ENCODE results near the gene EIF4G3. TPM values are rescaled to one million over a fixed set of nuclear protein-coding genes. Genes with fewer than 3 reads are reported as not detected.

The EIF4G3 gene
- total RNA-seq, 1 donor from 2014 or later = 81.3 TPM

DNA sequence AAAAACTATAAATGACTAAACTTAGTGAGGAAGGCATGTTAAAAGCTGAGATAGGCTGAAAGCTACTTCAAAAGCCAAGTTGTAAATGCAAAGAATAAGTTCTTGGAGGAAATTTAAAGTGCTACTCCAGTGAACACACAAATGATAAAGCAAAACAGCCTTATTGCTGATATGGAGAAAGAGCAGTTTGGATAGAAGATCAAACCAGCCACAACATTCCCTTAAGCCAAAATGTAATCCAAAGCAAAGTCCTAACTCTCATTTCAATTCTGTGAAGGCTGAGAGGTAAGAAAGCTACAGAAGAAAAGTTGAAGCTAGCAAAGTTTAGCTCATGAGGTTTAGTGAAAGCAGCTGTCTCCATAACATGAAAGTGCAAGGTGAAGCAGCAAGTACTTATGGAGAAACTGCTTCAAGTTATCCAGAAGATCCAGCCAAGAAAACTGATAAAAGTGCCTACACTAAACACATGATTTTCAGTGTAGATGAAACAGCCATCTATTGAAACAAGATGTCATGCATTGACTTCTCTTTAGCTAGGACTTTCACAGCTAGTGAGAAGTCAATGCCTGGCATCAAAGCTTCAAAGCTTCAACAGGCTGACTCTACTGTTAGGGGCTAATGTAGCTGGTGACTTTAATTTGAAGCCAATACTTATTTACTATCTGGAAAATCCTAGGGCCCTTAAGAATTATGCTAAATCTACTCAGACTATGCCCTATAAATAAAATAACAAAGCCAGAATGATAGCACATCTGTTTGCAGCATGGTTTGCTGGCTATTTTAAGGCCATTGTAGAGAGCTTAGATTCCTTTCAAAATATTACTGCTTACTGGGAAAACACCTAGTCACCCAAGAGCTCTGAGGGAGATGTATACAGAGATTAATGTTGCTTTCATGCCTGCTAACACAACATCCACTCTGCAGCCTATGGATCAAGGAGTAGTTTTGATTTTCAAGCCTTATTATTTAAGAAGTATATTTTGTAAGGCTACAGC lies 188.6 kb downstream of the EIF4G3 start:
- Mint-ChIP-seq H3K27me3 (no peaks in the 10 kb centered on the region), H3K27ac (no peak overlapping the region), H3K36me3 (ENCODE audit: low read depth) (peaks cover 19% of the 10 kb centered on the region), H3K4me1 (peaks cover 14% of the 10 kb centered on the region), H3K9me3 (no peaks in the 10 kb centered on the region), H3K4me3 (no peak overlapping the region)
- CTCF ChIA-PET = interaction anchor here (0.8 to 2.9 kb wide), 2 partner anchors 207 to 208 kb away, joined by 7 to 15 read pairs; no protein-coding TSS in a partner anchor
- intact Hi-C loops (cut with micrococcal nuclease) = no loop called here
- ATAC-seq (ENCODE audit: low read depth) (no peak), DNase-seq (no peak)
- POLR2A ChIA-PET = no interaction called here
- TF ChIP-seq, protein P1, sequence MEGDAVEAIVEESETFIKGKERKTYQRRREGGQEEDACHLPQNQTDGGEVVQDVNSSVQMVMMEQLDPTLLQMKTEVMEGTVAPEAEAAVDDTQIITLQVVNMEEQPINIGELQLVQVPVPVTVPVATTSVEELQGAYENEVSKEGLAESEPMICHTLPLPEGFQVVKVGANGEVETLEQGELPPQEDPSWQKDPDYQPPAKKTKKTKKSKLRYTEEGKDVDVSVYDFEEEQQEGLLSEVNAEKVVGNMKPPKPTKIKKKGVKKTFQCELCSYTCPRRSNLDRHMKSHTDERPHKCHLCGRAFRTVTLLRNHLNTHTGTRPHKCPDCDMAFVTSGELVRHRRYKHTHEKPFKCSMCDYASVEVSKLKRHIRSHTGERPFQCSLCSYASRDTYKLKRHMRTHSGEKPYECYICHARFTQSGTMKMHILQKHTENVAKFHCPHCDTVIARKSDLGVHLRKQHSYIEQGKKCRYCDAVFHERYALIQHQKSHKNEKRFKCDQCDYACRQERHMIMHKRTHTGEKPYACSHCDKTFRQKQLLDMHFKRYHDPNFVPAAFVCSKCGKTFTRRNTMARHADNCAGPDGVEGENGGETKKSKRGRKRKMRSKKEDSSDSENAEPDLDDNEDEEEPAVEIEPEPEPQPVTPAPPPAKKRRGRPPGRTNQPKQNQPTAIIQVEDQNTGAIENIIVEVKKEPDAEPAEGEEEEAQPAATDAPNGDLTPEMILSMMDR (IDR thresholded peaks at IDR 0.05) = no peak

DNA sequence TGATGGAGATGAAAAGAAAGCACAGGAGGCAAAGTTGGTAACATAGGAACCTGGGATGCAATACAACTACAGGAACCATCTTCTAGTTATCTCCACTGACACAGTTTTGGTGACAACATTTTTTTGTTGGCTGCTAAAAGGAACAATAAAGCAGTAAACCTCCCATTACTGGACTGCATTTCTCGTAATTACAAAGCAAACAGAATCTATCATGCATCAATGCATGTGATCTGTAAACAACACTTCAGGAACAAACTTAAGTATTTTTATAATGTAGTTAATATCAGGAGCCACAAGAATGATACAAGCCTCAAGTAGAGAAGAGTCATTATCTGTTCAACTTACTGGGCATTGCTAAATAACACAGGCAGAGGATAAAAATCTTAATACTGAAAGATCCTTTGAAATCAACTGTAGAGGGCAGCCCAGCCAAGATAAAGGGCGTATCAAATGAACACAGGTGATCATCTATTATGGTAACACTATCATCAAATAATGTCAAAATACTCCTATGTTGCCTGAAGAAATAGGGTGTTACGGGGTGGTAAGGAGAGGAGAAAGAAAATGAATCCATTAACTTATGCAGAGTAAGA lies 193.3 kb downstream of the EIF4G3 start:
- ChIA-PET CTCF (interaction anchor here (1.1 to 3.7 kb wide), 2 partner anchors 212 kb away, joined by 4 to 44 read pairs; no protein-coding TSS in a partner anchor), POLR2A (no interaction called here)
- H3K27me3 Mint-ChIP-seq = no peaks in the 10 kb centered on the region
- no peaks in the 10 kb centered on the region for H3K9me3 Mint-ChIP-seq
- ATAC-seq (ENCODE audit: low read depth) (no peak), DNase-seq (no peak)
- TF ChIP-seq, protein P1 (IDR thresholded peaks at IDR 0.05) = no peak
- peaks cover 31% of the 10 kb centered on the region for H3K36me3 Mint-ChIP-seq (ENCODE audit: low read depth)
- H3K27ac Mint-ChIP-seq = no peak overlapping the region
- H3K4me1 Mint-ChIP-seq = no peaks in the 10 kb centered on the region
- no peak overlapping the region for H3K4me3 Mint-ChIP-seq
- intact Hi-C loops (cut with micrococcal nuclease) = no loop called here

DNA sequence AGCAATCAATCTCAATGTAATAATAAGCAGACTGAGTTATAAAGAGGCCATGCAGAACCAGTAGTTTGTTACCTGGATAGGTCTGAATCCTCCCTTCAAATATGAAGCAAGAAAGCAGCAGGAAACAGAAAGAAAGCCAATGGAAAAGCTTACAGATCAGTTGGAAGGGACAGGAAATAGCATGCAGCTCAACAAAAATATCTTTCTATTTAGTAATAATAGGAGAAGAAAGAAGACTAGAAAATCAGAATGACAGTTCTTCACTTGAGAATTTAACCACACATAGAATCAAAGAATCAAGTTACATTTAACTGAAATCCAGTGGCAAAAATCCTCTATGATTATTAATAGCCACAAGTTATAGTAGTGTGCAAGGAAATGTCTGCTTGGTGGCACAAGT lies 194.4 kb downstream of the EIF4G3 start:
- no peaks in the 10 kb centered on the region for H3K4me1 Mint-ChIP-seq
- peaks cover 32% of the 10 kb centered on the region for H3K36me3 Mint-ChIP-seq (ENCODE audit: low read depth)
- CTCF ChIA-PET = interaction anchor here (0.8 to 3.7 kb wide), 3 partner anchors 46 to 217 kb away, joined by 3 to 44 read pairs (median 3); no protein-coding TSS in a partner anchor
- DNase-seq (no peak), ATAC-seq (ENCODE audit: low read depth) (no peak)
- no peaks in the 10 kb centered on the region for H3K9me3 Mint-ChIP-seq
- H3K27ac Mint-ChIP-seq = no peak overlapping the region
- no peak overlapping the region for H3K4me3 Mint-ChIP-seq
- TF ChIP-seq, protein P1 (IDR thresholded peaks at IDR 0.05) = no peak
- intact Hi-C loops (cut with micrococcal nuclease) = loop anchor here (1.0 kb wide), 1 partner anchor 213 kb away; no protein-coding TSS in a partner anchor
- no peaks in the 10 kb centered on the region for H3K27me3 Mint-ChIP-seq
- POLR2A ChIA-PET = interaction anchor here (0.7 kb wide), 1 partner anchor 193 kb away, joined by 3 read pairs; no protein-coding TSS in a partner anchor

DNA sequence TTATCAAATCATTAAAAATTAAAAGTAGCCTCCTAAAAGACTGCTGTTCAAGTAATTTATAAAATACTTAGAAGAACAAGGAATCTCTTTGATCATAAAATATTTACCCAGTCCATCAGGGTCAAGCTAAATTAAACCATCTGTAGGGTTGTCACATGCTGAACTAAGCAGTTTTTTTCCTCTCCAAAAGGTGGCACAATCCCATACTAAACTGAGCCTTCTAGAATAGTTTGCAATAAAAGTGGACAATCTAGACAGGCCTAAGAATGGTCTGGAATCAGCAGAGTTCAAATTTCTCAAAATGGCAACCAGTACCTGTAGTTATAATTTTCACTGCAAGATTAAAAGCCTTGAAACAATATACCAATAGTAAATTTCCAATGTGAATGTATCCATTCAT lies 194.8 kb downstream of the EIF4G3 start:
- intact Hi-C loops (cut with micrococcal nuclease) = loop anchor here (1.0 kb wide), 1 partner anchor 213 kb away; no protein-coding TSS in a partner anchor
- H3K36me3 Mint-ChIP-seq (ENCODE audit: low read depth) = peaks cover 32% of the 10 kb centered on the region
- POLR2A ChIA-PET = interaction anchor here (0.7 kb wide), 1 partner anchor 194 kb away, joined by 3 read pairs; no protein-coding TSS in a partner anchor
- H3K4me1 Mint-ChIP-seq = no peaks in the 10 kb centered on the region
- CTCF ChIA-PET = interaction anchor here (0.8 to 3.7 kb wide), 3 partner anchors 47 to 217 kb away, joined by 3 to 44 read pairs (median 3); no protein-coding TSS in a partner anchor
- DNase-seq (no peak), ATAC-seq (ENCODE audit: low read depth) (no peak)
- no peaks in the 10 kb centered on the region for H3K9me3 Mint-ChIP-seq
- TF ChIP-seq, protein P1 (IDR thresholded peaks at IDR 0.05) = no peak
- no peak overlapping the region for H3K27ac Mint-ChIP-seq
- H3K4me3 Mint-ChIP-seq = no peak overlapping the region
- no peaks in the 10 kb centered on the region for H3K27me3 Mint-ChIP-seq
